GM19468 (cell line): Measurements from ENCODE around the gene KCNMB1.
A peak's percentile ranks its signal among the peaks of the same experiment; 100 is the strongest.

Experiments
- ATAC-seq: cut with Tn5 transposase; IDR thresholded peaks from one replicate; pipeline ENCODE4 v1.9.1; 2021; ENCODE audit warnings: mild to moderate bottlenecking, moderate library complexity, moderate number of reproducible peaks; ENCODE audit not compliant: unreplicated experiment; ENCODE audit errors: extremely low read depth

KCNMB1 gene

GRCh38 chr5:170388818-170389549 is at the start of gene KCNMB1:
KCNMB1 (minus strand) TSS chr5:170389367; CDS start chr5:170385447, 3,920 bp downstream.
- no peak for ATAC-seq

GRCh38 chr5:170438581-170438980 is 49.4 kb upstream of the KCNMB1 start:
- ATAC-seq, result no peak

- no peak for ATAC-seq
These were observed 48.6 kb upstream of the KCNMB1 start for GRCh38 chr5:170437621-170438375.

- ATAC-seq, result no peak
These were observed 47.2 kb upstream of the KCNMB1 start for GRCh38 chr5:170436335-170436734.

- ATAC-seq, result peak; percentile 49
These were observed 45.9 kb upstream of the KCNMB1 start for GRCh38 chr5:170434966-170435605.

- no peak for ATAC-seq
These were observed 43.5 kb upstream of the KCNMB1 start for GRCh38 chr5:170432669-170433068.

GRCh38 chr5:170431571-170431970 is 42.4 kb upstream of the KCNMB1 start:
- no peak for ATAC-seq

- ATAC-seq, result no peak
These were observed 41.8 kb upstream of the KCNMB1 start for GRCh38 chr5:170430866-170431437.

- no peak for ATAC-seq
These were observed 41.1 kb upstream of the KCNMB1 start for GRCh38 chr5:170430256-170430655.

GRCh38 chr5:170429014-170429413 is 39.8 kb upstream of the KCNMB1 start:
- ATAC-seq, result no peak

GRCh38 chr5:170427672-170428236 is 38.6 kb upstream of the KCNMB1 start:
- no peak for ATAC-seq

GRCh38 chr5:170426786-170427185 is 37.6 kb upstream of the KCNMB1 start:
- ATAC-seq, result no peak

GRCh38 chr5:170426149-170426767 is 37.1 kb upstream of the KCNMB1 start:
- ATAC-seq, result no peak

GRCh38 chr5:170425731-170426130 is 36.6 kb upstream of the KCNMB1 start:
- ATAC-seq, result no peak

GRCh38 chr5:170424629-170425028 is 35.5 kb upstream of the KCNMB1 start:
- ATAC-seq, result no peak

GRCh38 chr5:170423692-170424091 is 34.5 kb upstream of the KCNMB1 start:
- ATAC-seq, result no peak

- ATAC-seq, result no peak
These were observed 32.7 kb upstream of the KCNMB1 start for GRCh38 chr5:170421826-170422225.

GRCh38 chr5:170420806-170421412 is 31.7 kb upstream of the KCNMB1 start:
- ATAC-seq, result no peak

- ATAC-seq, result no peak
These were observed 30.5 kb upstream of the KCNMB1 start for GRCh38 chr5:170419643-170420042.

GRCh38 chr5:170418736-170419135 is 29.6 kb upstream of the KCNMB1 start:
- no peak for ATAC-seq
